ENCODE data around the gene ZNF385D.

ZNF385D gene

GRCh38 chr3:21751886-21752285, 876 bp upstream of the ZNF385D start:
- DNase-seq = no peak

GRCh38 chr3:21750080-21750696, 822 bp downstream of the ZNF385D start:
- DNase-seq = peak; percentile 44

- DNase-seq = no peak
These were observed 2.9 kb downstream of the ZNF385D start for GRCh38 chr3:21747966-21748555.

GRCh38 chr3:21747376-21747775, 3.6 kb downstream of the ZNF385D start:
- DNase-seq = peak; percentile 33

- no peak for DNase-seq
These were observed 5.0 kb downstream of the ZNF385D start for GRCh38 chr3:21745966-21746365.

- no peak for DNase-seq
These were observed 6.2 kb downstream of the ZNF385D start for GRCh38 chr3:21744793-21745192.

- DNase-seq = no peak
These were observed 11.9 kb downstream of the ZNF385D start for GRCh38 chr3:21738935-21739702.

- no peak for DNase-seq
These were observed 12.7 kb downstream of the ZNF385D start for GRCh38 chr3:21738283-21738682.

- DNase-seq = no peak
These were observed 16.3 kb downstream of the ZNF385D start for GRCh38 chr3:21734746-21735145.

- no peak for DNase-seq
These were observed 21.0 kb downstream of the ZNF385D start for GRCh38 chr3:21729888-21730459.

- no peak for DNase-seq
These were observed 21.7 kb downstream of the ZNF385D start for GRCh38 chr3:21729331-21729730.

GRCh38 chr3:21722768-21723167, 28.2 kb downstream of the ZNF385D start:
- DNase-seq = no peak

- no peak for DNase-seq
These were observed 28.7 kb downstream of the ZNF385D start for GRCh38 chr3:21722301-21722700.

- no peak for DNase-seq
These were observed 31.9 kb downstream of the ZNF385D start for GRCh38 chr3:21718943-21719591.

- DNase-seq = no peak
These were observed 32.7 kb downstream of the ZNF385D start for GRCh38 chr3:21718161-21718765.

GRCh38 chr3:21715662-21716061, 35.3 kb downstream of the ZNF385D start:
- DNase-seq = no peak

GRCh38 chr3:21705769-21706168, 45.2 kb downstream of the ZNF385D start:
- DNase-seq = no peak

GRCh38 chr3:21704796-21705195, 46.2 kb downstream of the ZNF385D start:
- no peak for DNase-seq

- DNase-seq = no peak
These were observed 47.7 kb downstream of the ZNF385D start for GRCh38 chr3:21703291-21703690.

- DNase-seq = no peak
These were observed 53.3 kb downstream of the ZNF385D start for GRCh38 chr3:21697707-21698106.

- DNase-seq = no peak
These were observed 56.5 kb downstream of the ZNF385D start for GRCh38 chr3:21694506-21694905.

- DNase-seq = no peak
These were observed 60.0 kb downstream of the ZNF385D start for GRCh38 chr3:21691036-21691435.
